GM19351 (cell line): ENCODE results near the gene PI4KA.

Experiments used
- ATAC-seq: cut with Tn5 transposase; IDR thresholded peaks from one replicate; pipeline ENCODE4 v1.9.1; 2021; ENCODE audit warnings: mild to moderate bottlenecking, moderate library complexity; ENCODE audit not compliant: unreplicated experiment

Gene PI4KA

GRCh38 chr22:20818471-20818870, 40.1 kb downstream of the PI4KA start:
- no peak for ATAC-seq

GRCh38 chr22:20816559-20816958, 42.1 kb downstream of the PI4KA start:
- ATAC-seq: no peak

DNA sequence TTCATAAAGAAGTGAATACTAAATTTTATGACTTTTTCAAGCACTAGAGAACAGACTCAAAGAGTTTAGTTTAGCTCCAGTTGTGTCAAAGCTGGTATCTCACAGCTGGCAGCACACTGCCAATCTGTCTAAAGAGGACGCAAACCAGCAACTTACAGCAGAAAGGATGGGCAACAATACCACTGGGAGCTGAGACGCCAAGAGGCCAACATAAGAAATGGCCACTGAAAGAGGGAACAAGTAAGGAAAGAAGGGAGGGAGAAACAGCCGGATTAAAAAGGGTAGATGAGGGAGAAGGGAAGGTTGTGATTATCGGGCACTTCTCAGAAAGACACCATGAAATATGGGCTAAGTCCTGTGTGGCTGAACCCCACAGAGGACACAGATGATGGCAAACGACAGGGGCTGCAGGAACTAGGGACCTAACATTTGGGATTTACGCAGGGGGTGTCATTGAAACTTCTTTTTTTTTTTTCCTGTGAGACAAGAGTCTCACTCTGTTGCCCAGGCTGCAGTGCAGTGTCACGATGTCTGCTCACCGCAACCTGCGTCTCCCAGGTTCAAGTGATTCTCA, 43.0 kb downstream of the PI4KA start:
- ATAC-seq: no peak

GRCh38 chr22:20814221-20814808, 44.3 kb downstream of the PI4KA start:
- ATAC-seq: no peak

DNA sequence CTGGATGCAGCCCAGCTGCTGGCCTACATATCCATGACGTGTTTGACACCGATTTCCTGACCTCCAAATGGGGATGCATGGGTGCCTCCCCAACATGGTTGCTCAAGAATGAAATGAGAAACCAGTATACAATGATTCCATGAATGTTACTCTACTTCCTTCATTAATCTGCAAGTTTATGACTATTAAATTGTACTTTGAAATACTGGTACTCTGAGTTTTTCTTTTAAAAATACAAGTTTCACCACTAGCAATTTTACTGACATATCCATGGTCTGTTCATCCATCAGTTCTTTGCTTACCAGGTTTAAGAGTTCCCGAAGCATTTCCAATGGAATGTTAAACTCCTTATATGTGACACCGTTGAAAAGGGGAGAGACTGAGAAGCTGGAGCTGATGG, 45.6 kb downstream of the PI4KA start:
- no peak for ATAC-seq

DNA sequence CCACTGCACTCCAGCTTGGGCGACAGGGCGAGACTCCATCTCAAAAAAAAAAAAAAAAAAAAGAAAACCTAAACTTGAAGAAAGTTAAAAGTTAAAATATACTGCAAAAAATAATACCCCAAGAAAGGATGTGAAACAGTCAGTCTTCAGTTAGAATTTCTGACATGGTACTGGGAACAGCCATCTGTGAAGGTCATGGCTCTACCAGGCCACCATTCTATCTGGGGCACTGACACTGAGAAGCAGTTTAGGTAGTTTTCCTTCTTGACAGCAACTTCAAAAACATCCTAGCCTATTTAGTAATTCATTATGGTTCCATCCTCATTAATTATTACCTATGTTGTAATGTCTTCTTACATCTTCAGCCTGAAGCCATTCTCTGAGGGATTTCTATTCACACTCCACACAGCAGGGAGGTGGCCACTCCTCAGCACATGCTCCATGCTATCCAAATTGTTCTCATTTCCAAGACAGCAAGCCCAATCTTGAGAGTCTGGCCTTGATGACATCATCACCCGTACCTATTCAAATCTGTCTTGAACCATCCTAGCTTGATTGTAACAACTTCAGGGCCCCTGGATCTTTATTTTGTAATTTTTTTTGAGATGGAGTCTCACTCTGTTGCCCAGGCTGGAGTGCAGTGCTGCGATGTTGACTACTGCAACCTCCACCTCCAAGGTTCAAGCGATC, 46.5 kb downstream of the PI4KA start:
- ATAC-seq: no peak

DNA sequence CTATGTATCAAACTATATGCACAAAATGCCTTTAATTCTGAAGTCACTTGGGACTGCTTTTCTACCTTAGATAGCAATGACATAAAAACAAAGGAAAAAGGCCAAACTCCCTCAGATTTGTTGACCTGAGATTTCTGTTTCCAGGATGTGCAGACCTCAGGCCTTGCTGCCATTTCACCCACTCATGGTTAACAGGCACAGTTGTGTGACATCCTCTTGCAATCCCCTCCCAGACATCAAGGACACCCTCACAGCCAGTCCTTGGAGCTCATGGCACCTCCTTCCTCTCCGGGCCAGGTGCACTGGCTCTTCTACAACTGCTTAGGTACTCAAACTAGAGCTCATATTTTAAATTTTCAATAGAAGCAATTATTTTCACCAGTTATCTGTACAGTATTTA, 47.4 kb downstream of the PI4KA start:
- no peak for ATAC-seq

DNA sequence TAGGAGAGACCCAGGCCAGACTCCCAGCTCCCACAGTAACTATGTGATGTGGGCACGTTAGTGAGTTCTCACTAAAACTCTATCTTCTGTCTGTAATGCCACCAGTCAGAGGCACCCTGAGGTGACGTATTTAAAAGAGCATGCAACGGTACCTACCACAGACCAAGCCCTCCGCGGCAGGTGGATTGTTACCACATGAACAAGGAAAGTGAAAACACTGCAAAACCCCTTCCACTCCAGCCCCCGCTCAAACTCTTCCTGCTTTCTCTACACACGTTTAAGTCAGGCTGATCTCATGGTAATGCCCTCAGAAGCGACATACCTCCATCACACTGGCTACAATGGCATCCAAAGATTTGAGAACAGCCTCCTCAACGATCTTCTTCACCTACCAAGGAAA, 48.0 kb downstream of the PI4KA start:
- ATAC-seq: no peak

DNA sequence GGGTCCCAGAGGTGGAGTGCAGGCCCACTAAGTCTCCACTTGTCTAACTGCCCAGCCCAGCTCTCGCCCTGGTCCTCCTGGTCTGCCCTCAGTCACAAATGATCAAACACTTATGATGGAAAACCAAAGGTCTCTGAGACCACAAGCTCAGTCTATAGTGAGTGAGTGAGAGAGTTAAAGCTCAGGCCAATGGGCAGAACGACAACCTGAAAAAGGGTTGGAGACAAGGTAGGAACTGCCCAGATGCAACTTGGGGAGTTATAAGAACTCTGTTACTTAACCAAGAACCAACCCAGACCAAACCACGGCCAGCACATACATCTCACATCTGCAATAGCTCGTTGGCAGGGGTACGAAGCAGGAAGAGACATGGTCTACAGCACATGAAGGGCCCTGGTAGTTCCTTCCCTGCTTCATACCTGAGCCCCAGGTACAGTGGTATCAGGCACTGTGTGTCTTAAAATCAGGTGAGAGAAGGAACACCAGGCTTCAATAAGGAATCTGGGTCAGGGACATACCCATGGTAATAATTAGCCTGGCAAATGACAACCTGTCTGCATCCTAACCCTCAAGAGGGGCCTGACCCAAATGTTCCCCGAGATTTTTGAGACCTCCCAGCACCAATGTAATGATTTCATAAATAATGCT, 48.9 kb downstream of the PI4KA start:
- no peak for ATAC-seq

GRCh38 chr22:20808844-20809243, 49.8 kb downstream of the PI4KA start:
- ATAC-seq: no peak

GRCh38 chr22:20807315-20807752, 51.3 kb downstream of the PI4KA start:
- no peak for ATAC-seq

DNA sequence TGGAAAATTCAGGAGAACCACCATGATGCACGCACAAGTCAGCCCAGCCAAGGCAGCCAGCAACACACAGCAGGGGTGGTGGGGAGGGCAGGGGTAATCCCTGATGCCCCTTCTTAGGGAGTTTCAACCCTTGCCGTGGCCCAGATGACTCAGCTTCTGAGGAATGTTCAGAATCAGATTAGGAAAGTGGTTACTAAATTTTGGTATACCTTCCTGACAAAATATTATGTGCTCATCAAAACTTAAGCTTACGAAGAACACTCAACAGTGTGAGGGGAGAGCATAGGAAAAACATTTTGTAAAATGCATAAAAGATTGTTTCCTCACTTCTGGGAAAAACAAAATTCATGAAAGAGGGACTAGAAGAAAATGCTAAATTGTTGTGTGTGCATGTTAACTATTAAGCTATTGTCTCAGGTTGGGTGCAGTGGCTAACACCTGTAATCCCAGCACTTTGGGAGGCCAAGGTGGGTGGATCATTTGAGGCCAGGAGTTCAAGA, 52.6 kb downstream of the PI4KA start:
- ATAC-seq: no peak

DNA sequence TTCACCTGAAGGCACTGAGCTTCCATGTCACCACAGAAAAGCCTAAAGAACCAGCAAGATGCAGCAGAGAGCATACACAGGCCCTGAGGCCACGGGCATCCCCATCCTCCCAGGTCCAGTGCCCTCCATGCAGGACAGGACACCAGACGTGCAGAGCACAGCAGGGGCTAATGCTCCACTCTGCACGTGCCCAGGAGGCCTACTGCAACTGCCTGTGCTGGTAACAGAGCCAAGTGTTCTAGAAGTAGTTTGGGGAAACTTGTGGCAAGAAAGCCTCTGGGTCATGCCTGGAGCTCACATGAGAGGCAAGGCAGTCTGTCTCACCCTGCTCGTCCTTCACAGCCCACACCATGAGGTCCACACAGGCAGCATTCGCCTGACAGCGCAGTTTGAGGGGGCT, 54.0 kb downstream of the PI4KA start:
- ATAC-seq: no peak

GRCh38 chr22:20803696-20804324, 54.8 kb downstream of the PI4KA start:
- no peak for ATAC-seq

- ATAC-seq: no peak
These were observed 55.6 kb downstream of the PI4KA start for GRCh38 chr22:20802922-20803553.

- no peak for ATAC-seq
These were observed 56.2 kb downstream of the PI4KA start for GRCh38 chr22:20802452-20802851.

DNA sequence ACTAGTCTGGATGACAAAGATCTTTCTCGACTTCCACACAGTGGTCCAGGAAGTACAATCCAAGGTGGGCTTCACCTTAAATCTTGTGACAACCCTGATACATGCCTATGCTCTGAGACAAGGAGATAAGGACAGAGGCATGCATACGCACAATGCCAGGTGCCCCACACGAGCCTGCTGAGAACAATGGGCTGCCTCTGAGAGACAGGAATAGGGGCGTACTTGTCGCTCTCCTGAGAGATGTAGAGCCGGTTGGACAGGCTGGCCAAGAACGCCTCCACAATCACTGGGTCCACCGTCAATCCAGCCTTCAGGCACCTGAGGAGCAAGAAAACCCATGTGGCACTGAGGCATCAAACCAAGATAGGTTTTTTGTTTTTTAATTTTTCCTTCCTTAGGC, 59.2 kb downstream of the PI4KA start:
- ATAC-seq: no peak

DNA sequence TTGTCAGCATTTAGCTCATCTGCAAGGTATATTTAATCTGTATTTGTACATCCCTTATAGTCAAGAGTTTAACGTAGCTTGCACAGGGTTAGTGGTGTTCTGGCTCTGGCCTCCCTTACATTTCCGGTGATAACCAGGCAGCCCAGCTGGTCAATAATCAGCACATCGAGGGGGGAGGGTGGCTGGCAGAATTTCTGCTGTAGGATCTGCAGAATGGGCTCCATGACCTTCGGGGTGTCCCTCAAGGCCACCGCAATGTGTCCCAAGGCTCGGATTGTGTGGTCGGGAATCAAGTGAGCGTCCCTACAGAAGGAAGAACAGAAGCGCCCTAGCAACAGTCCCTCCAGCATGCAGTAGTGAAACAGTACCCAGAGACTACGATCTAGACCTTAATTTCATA, 59.6 kb downstream of the PI4KA start:
- no peak for ATAC-seq

GRCh38 chr22:20798218-20798617, 60.4 kb downstream of the PI4KA start:
- no peak for ATAC-seq

- ATAC-seq: no peak
These were observed 61.9 kb downstream of the PI4KA start for GRCh38 chr22:20796731-20797130.
